HepG2 (cell line): ENCODE results near the gene MORN5. TPM values are rescaled to one million over a fixed set of nuclear protein-coding genes. Genes with fewer than 3 reads are reported as not detected.

Source experiments
- ARHGAP35 ChIP-seq: sonication (generic); formaldehyde crosslinking; IDR thresholded peaks from 2 replicates; pipeline ENCODE4 v1.9.0; 2022; ENCODE audit warnings: mild to moderate bottlenecking, inconsistent platforms, moderate library complexity, missing genetic modification reagents, borderline replicate concordance
- ARID4A ChIP-seq: sonication (generic); formaldehyde crosslinking; IDR thresholded peaks from 2 replicates; pipeline ENCODE4 v1.5.0; 2020; ENCODE audit warnings: mild to moderate bottlenecking, missing genetic modification reagents, borderline replicate concordance
- CHD4 ChIP-seq: fragments of 200-600 bp; sonication (generic); IDR thresholded peaks from 2 replicates; pipeline ENCODE4 v1.7.0; 2017; ENCODE audit warnings: mild to moderate bottlenecking, low read length, borderline replicate concordance
- CREM ChIP-seq, 2 experiments: sonication (generic) in 1 of 2; formaldehyde crosslinking in 1 of 2; IDR thresholded peaks; 2 replicates each; pipeline versions ENCODE4 v1.4.0 to v1.6.1; 2016 to 2020; ENCODE audit warnings: antibody characterized with exemption in 1 of 2, mild to moderate bottlenecking in 1 of 2, missing genetic modification reagents in 1 of 2
- DMAP1 ChIP-seq: IDR thresholded peaks from 2 replicates; pipeline ENCODE4 v1.6.1; 2016
- HOXD1 ChIP-seq: sonication (generic); formaldehyde crosslinking; IDR thresholded peaks from 2 replicates; pipeline ENCODE4 v1.5.0; 2020; ENCODE audit warnings: missing genetic modification reagents
- NFE2L2 ChIP-seq: fragments of 150-350 bp; IDR thresholded peaks from 2 replicates; pipeline ENCODE4 v1.6.1; 2014; ENCODE audit warnings: low read length
- TCF12 ChIP-seq, 2 experiments: fragments of 450-650 bp in 1 of 2; sonication (generic) in 1 of 2; formaldehyde crosslinking in 1 of 2; IDR thresholded peaks; 2 replicates each; pipeline versions ENCODE4 v1.6.1 to v1.8.0; 2017 to 2022; ENCODE audit warnings: antibody characterized with exemption in 1 of 2, mild to moderate bottlenecking in 1 of 2, missing genetic modification reagents in 1 of 2, moderate library complexity in 1 of 2
- ZMYM2 ChIP-seq: sonication (generic); formaldehyde crosslinking; IDR thresholded peaks from 2 replicates; pipeline ENCODE4 v1.8.0; 2022; ENCODE audit warnings: mild to moderate bottlenecking, missing genetic modification reagents
- ZNF3 ChIP-seq: IDR thresholded peaks from 2 replicates; pipeline ENCODE4 v1.7.0; 2017; ENCODE audit warnings: inconsistent platforms
- ZNF331 ChIP-seq: sonication (generic); formaldehyde crosslinking; IDR thresholded peaks from 2 replicates; pipeline ENCODE4 v1.4.0; 2020; ENCODE audit warnings: missing genetic modification reagents
- ZNF333 ChIP-seq: sonication (generic); formaldehyde crosslinking; IDR thresholded peaks from 2 replicates; pipeline ENCODE4 v1.4.0; 2020; ENCODE audit warnings: mild to moderate bottlenecking, missing genetic modification reagents, borderline replicate concordance
- ZNF572 ChIP-seq: sonication (generic); formaldehyde crosslinking; IDR thresholded peaks from 2 replicates; pipeline ENCODE4 v1.5.1; 2020; ENCODE audit warnings: mild to moderate bottlenecking, missing genetic modification reagents
- ZNF766 ChIP-seq: sonication (generic); formaldehyde crosslinking; IDR thresholded peaks from 2 replicates; pipeline ENCODE4 v1.5.0; 2020; ENCODE audit warnings: missing genetic modification reagents, borderline replicate concordance
- polyA plus RNA-seq, 8 experiments: library from polyadenylated mRNA; depleted of rRNA in 3 of 8; stranded (reverse) in 7 of 8; unstranded in 1 of 8; fragments of >200 nt; fragmentation: Illumina TruSeq in 4 of 8; extraction: Trizol in 4 of 8; gene quantifications; 2 replicates each; pipeline versions ENCODE4 v1.2.1 to v1.2.3, GENCODE V29; 2011 to 2016; ENCODE audit warnings: low read depth in 4 of 8, missing spikeins in 1 of 8, mixed read lengths in 1 of 8; ENCODE audit not compliant: insufficient read depth in 1 of 8
- total RNA-seq, 5 experiments: library from RNA; depleted of rRNA; stranded (reverse); fragments of >200 nt; fragmentation: Illumina TruSeq; extraction: Trizol; gene quantifications; 2 replicates each; pipeline ENCODE4 v1.2.3, GENCODE V29; 2016; ENCODE audit warnings: low read depth in 1 of 5
- TF ChIP-seq, protein P1 (sequence below): IDR thresholded peaks from 2 replicates; pipeline ENCODE4 v1.4.0; 2020; ENCODE audit warnings: mild to moderate bottlenecking, missing genetic modification reagents
- TF ChIP-seq, protein P2 (sequence below): IDR thresholded peaks from 2 replicates; pipeline ENCODE4 v1.6.1; 2016; ENCODE audit warnings: low read depth
- TF ChIP-seq, protein P3 (sequence below): sonication (generic); formaldehyde crosslinking; IDR thresholded peaks from 2 replicates; pipeline ENCODE4 v1.4.0; 2020; ENCODE audit warnings: missing genetic modification reagents

The MORN5 gene
- total and polyA plus RNA-seq, 2 of the 13 experiments (the other 11 are each of a cell fraction or from before 2014, with no cell fraction given), result not detected

DNA sequence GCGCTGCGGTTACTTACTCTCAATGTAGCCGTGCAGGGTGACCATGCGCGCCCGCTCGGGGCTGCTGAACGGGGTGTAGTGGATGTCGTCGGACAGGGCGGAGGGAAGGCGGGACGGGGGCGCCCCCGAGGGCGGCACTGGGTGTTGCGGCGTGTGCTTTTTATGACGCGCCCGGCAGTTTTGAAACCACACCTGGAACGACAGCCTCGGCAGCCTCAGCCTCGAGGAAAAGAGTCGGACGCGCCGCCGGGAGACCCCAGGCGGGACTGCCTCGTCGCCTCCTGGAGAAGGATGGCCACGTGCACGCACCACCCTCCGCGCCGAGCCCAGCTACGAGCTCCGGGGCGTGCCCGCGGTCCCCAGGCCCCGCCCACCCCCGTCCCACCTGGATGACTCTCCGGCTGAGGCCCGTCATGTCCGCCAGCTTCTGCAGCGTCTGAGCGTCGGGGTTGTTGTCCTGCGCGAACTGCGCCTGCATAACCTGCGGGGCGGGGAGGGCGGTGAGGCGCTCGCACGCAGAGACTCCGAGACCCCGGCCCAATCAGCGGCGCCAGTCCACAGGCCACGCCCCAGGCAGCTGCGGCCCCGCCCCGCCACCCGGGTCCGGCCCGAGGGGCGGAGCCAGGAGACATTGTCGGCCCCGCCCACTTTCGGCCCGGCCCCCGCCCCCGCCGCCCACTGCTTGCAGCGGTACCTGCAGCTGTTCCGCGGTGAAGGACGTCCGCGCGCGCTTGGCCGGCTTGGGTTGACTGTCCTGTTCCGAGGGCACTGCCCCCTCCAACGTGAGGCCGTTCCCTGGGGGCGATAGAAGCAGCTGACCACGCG, 54.1 kb downstream of the MORN5 start (continued):
- TF ChIP-seq, protein P1, sequence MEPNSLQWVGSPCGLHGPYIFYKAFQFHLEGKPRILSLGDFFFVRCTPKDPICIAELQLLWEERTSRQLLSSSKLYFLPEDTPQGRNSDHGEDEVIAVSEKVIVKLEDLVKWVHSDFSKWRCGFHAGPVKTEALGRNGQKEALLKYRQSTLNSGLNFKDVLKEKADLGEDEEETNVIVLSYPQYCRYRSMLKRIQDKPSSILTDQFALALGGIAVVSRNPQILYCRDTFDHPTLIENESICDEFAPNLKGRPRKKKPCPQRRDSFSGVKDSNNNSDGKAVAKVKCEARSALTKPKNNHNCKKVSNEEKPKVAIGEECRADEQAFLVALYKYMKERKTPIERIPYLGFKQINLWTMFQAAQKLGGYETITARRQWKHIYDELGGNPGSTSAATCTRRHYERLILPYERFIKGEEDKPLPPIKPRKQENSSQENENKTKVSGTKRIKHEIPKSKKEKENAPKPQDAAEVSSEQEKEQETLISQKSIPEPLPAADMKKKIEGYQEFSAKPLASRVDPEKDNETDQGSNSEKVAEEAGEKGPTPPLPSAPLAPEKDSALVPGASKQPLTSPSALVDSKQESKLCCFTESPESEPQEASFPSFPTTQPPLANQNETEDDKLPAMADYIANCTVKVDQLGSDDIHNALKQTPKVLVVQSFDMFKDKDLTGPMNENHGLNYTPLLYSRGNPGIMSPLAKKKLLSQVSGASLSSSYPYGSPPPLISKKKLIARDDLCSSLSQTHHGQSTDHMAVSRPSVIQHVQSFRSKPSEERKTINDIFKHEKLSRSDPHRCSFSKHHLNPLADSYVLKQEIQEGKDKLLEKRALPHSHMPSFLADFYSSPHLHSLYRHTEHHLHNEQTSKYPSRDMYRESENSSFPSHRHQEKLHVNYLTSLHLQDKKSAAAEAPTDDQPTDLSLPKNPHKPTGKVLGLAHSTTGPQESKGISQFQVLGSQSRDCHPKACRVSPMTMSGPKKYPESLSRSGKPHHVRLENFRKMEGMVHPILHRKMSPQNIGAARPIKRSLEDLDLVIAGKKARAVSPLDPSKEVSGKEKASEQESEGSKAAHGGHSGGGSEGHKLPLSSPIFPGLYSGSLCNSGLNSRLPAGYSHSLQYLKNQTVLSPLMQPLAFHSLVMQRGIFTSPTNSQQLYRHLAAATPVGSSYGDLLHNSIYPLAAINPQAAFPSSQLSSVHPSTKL, result peak; percentile 32; the same call in 1 of the 2 replicates
- TF ChIP-seq, protein P2, sequence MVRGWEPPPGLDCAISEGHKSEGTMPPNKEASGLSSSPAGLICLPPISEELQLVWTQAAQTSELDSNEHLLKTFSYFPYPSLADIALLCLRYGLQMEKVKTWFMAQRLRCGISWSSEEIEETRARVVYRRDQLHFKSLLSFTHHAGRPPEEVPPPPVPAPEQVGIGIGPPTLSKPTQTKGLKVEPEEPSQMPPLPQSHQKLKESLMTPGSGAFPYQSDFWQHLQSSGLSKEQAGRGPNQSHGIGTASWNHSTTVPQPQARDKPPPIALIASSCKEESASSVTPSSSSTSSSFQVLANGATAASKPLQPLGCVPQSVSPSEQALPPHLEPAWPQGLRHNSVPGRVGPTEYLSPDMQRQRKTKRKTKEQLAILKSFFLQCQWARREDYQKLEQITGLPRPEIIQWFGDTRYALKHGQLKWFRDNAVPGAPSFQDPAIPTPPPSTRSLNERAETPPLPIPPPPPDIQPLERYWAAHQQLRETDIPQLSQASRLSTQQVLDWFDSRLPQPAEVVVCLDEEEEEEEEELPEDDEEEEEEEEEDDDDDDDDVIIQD, result no peak
- TF ChIP-seq ARHGAP35 (peak; percentile 43; the same call in 1 of the 2 replicates), ZNF333 (CRISPR knock-in tag) (no peak), TCF12 (IDR thresholded peaks at IDR 0.05) (no peak), TCF12 (CRISPR knock-in tag; IDR thresholded peaks at IDR 0.05) (no peak), ZNF331 (CRISPR knock-in tag) (0 out of 2 replicates have a peak, but pooled peaks have one; percentile 47), HOXD1 (CRISPR knock-in tag) (peak; percentile 32; the same call in 1 of the 2 replicates), ZMYM2 (CRISPR knock-in tag) (peak; percentile 67; the same call in 1 of the 2 replicates), CREM (IDR thresholded peaks at IDR 0.05) (no peak), CREM (CRISPR knock-in tag; IDR thresholded peaks at IDR 0.05) (no peak), ARID4A (peak; percentile 48), ZNF3 (CRISPR knock-in tag) (no peak), ZNF572 (CRISPR knock-in tag) (0 out of 2 replicates have a peak, but pooled peaks have one; percentile 43), DMAP1 (no peak), CHD4 (no peak), ZNF766 (peak; percentile 80; the same call in 1 of the 2 replicates), NFE2L2 (no peak)
- TF ChIP-seq, protein P3, sequence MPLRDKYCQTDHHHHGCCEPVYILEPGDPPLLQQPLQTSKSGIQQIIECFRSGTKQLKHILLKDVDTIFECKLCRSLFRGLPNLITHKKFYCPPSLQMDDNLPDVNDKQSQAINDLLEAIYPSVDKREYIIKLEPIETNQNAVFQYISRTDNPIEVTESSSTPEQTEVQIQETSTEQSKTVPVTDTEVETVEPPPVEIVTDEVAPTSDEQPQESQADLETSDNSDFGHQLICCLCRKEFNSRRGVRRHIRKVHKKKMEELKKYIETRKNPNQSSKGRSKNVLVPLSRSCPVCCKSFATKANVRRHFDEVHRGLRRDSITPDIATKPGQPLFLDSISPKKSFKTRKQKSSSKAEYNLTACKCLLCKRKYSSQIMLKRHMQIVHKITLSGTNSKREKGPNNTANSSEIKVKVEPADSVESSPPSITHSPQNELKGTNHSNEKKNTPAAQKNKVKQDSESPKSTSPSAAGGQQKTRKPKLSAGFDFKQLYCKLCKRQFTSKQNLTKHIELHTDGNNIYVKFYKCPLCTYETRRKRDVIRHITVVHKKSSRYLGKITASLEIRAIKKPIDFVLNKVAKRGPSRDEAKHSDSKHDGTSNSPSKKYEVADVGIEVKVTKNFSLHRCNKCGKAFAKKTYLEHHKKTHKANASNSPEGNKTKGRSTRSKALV (CRISPR knock-in tag), result peak; percentile 73
